HL-60 (cell line): ENCODE results near the gene MTSS2.

ENCODE experiments used
- GABPA ChIP-seq: IDR thresholded peaks from 2 replicates; pipeline ENCODE4 v1.6.1; 2012; ENCODE audit warnings: low read depth
- POLR2AphosphoS5 ChIP-seq: IDR thresholded peaks from 2 replicates; pipeline ENCODE4 v1.6.1; 2012; ENCODE audit warnings: low read depth
- TF ChIP-seq, protein P1 (sequence below): IDR thresholded peaks from one replicate; pipeline ENCODE4 v1.5.1; 2011; ENCODE audit warnings: low read length, control low read depth, inconsistent platforms; ENCODE audit not compliant: insufficient read depth
- TF ChIP-seq, protein P2 (sequence below): IDR thresholded peaks from 2 replicates; pipeline ENCODE4 v1.6.1; 2012; ENCODE audit warnings: low read depth; ENCODE audit not compliant: insufficient replicate concordance

DNA sequence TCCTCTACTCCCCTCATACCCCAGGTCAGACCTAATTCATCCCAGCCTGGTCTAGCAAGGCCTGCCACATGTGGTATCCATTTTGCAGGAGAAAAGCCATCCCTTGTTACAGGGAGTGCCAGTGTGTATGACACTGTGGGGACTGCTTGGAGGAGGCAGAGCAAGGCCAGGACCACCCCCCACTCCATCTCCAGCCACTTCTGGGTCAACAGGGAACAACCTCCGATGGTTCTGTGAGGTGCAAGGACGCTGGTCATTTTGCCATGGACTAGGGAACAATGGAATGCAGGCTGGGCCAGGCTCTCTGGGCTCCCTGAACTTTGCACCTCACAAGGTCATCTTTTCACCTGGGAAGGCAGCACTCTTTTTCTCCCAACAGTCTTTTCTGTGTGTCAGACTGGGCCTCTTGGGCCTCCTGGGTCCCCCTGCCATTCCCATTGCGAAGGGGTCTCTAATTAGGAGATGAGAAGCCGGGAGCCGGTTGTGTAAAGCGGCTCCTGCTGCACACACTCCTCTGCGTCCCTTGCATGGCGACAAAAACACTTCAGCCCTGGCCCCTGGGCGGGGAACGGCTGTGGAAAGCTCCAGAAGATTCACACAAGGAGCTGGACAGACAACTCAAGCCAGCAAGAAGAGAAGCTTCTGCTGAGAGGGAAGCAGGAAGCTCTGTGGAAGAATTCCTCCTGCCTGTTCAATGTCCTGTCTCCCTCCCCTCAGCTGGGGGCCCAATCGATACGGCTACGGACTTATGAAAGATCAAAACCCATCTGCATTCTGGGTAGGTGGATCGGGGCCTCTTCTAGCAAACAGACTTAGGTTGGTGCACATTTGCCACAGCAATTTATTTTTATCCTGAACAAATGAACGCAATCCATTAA lies 38.5 kb upstream of the MTSS2 start:
- TF ChIP-seq, protein P1, sequence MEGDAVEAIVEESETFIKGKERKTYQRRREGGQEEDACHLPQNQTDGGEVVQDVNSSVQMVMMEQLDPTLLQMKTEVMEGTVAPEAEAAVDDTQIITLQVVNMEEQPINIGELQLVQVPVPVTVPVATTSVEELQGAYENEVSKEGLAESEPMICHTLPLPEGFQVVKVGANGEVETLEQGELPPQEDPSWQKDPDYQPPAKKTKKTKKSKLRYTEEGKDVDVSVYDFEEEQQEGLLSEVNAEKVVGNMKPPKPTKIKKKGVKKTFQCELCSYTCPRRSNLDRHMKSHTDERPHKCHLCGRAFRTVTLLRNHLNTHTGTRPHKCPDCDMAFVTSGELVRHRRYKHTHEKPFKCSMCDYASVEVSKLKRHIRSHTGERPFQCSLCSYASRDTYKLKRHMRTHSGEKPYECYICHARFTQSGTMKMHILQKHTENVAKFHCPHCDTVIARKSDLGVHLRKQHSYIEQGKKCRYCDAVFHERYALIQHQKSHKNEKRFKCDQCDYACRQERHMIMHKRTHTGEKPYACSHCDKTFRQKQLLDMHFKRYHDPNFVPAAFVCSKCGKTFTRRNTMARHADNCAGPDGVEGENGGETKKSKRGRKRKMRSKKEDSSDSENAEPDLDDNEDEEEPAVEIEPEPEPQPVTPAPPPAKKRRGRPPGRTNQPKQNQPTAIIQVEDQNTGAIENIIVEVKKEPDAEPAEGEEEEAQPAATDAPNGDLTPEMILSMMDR, result no peak
- TF ChIP-seq, protein P2, sequence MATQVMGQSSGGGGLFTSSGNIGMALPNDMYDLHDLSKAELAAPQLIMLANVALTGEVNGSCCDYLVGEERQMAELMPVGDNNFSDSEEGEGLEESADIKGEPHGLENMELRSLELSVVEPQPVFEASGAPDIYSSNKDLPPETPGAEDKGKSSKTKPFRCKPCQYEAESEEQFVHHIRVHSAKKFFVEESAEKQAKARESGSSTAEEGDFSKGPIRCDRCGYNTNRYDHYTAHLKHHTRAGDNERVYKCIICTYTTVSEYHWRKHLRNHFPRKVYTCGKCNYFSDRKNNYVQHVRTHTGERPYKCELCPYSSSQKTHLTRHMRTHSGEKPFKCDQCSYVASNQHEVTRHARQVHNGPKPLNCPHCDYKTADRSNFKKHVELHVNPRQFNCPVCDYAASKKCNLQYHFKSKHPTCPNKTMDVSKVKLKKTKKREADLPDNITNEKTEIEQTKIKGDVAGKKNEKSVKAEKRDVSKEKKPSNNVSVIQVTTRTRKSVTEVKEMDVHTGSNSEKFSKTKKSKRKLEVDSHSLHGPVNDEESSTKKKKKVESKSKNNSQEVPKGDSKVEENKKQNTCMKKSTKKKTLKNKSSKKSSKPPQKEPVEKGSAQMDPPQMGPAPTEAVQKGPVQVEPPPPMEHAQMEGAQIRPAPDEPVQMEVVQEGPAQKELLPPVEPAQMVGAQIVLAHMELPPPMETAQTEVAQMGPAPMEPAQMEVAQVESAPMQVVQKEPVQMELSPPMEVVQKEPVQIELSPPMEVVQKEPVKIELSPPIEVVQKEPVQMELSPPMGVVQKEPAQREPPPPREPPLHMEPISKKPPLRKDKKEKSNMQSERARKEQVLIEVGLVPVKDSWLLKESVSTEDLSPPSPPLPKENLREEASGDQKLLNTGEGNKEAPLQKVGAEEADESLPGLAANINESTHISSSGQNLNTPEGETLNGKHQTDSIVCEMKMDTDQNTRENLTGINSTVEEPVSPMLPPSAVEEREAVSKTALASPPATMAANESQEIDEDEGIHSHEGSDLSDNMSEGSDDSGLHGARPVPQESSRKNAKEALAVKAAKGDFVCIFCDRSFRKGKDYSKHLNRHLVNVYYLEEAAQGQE, result no peak
- TF ChIP-seq POLR2AphosphoS5, result no peak
- TF ChIP-seq GABPA, result no peak
